PC-3 (cell line): ENCODE measurements around the gene PPFIBP2. TPM values are rescaled to one million over a fixed set of nuclear protein-coding genes. Genes with fewer than 3 reads are reported as not detected.

Source experiments
- ATAC-seq: fragments of 200-7000 bp; cut with Tn5 transposase; 2 replicates; pipeline ENCODE4 v1.9.1; 2020; ENCODE audit warnings: mild to moderate bottlenecking, moderate library complexity
- BruUV-seq: library from RNA; stranded (reverse); fragments of 400-500 nt; replicated peaks from 2 replicates; lab custom pipeline; 2021; lab: Mats Ljungman, UMichigan
- CTCF ChIA-PET: fragments of 300-600 bp; sonication (Branson Sonifier 250); formaldehyde crosslinking; loops from one replicate; lab custom pipeline; 2022; ENCODE audit warnings: antibody characterized with exemption; lab: Charles Lee
- POLR2A ChIA-PET: fragments of 300-600 bp; sonication (Branson Sonifier 250); formaldehyde crosslinking; loops from one replicate; lab custom pipeline; 2022; ENCODE audit warnings: antibody characterized with exemption; ENCODE audit not compliant: unreplicated experiment; lab: Charles Lee
- DNase-seq: peaks from one replicate; pipeline ENCODE4 v3.0.0-alpha.2; 2015
- H2AFZ ChIP-seq: fragments of 300-600 bp; sonication (generic); 2 replicates; pipeline ENCODE4 v1.6.0; 2016; ENCODE audit warnings: antibody characterized with exemption, low read length
- H3F3A ChIP-seq: fragments of 300-600 bp; sonication (generic); one replicate; pipeline ENCODE4 v1.6.0; 2017; ENCODE audit warnings: antibody characterized with exemption, low read length, control low read depth, mild to moderate bottlenecking; ENCODE audit not compliant: unreplicated experiment
- H3K27ac ChIP-seq: fragments of 300-600 bp; sonication (generic); 2 replicates; pipeline ENCODE4 v1.5.1; 2016; ENCODE audit warnings: mild to moderate bottlenecking, low read length
- H3K27me3 ChIP-seq: fragments of 300-600 bp; sonication (generic); 2 replicates; pipeline ENCODE4 v1.6.1; 2016; ENCODE audit warnings: low read length, mixed read lengths
- H3K36me3 ChIP-seq: fragments of 300-600 bp; sonication (generic); 2 replicates; pipeline ENCODE4 v1.6.1; 2016; ENCODE audit warnings: low read depth, mixed run types, low read length, mixed read lengths
- H3K4me1 ChIP-seq: fragments of 300-600 bp; sonication (generic); 2 replicates; pipeline ENCODE4 v1.5.1; 2016; ENCODE audit warnings: low read length; ENCODE audit not compliant: insufficient read depth
- H3K4me2 ChIP-seq: fragments of 300-600 bp; sonication (generic); 2 replicates; pipeline ENCODE4 v1.6.0; 2016; ENCODE audit warnings: low read length
- H3K4me3 ChIP-seq: fragments of 300-600 bp; sonication (generic); 2 replicates; pipeline ENCODE4 v1.5.1; 2016; ENCODE audit warnings: mild to moderate bottlenecking, low read length, mixed read lengths
- H3K79me2 ChIP-seq: fragments of 300-600 bp; sonication (generic); 2 replicates; pipeline ENCODE4 v1.6.1; 2017; ENCODE audit warnings: low read length, mixed read lengths
- H3K9ac ChIP-seq: fragments of 300-600 bp; sonication (generic); 2 replicates; pipeline ENCODE4 v1.6.0; 2016; ENCODE audit warnings: mild to moderate bottlenecking, low read length
- H3K9me2 ChIP-seq: fragments of 300-600 bp; sonication (generic); replicated peaks from 2 replicates; pipeline ENCODE4 v1.6.1; 2016; ENCODE audit warnings: mixed run types, low read length, mixed read lengths
- H3K9me3 ChIP-seq: fragments of 300-600 bp; sonication (generic); 2 replicates; pipeline ENCODE4 v1.6.1; 2016; ENCODE audit warnings: low read length, mixed read lengths
- H4K20me1 ChIP-seq: fragments of 300-600 bp; sonication (generic); 2 replicates; pipeline ENCODE4 v1.6.1; 2016; ENCODE audit warnings: low read length, mixed read lengths
- CTCF ChIP-seq: fragments of 300-600 bp; sonication (generic); conservative IDR thresholded peaks from 2 replicates; pipeline ENCODE4 v1.5.1; 2017; ENCODE audit warnings: antibody characterized with exemption, low read depth, mild to moderate bottlenecking, low read length
- EZH2 ChIP-seq: fragments of 300-600 bp; sonication (generic); IDR thresholded peaks from one replicate; pipeline ENCODE4 v1.6.1; 2017; ENCODE audit warnings: antibody characterized with exemption, mild to moderate bottlenecking, low read length; ENCODE audit not compliant: unreplicated experiment
- EZH2phosphoT487 ChIP-seq: fragments of 300-600 bp; sonication (generic); IDR thresholded peaks from 2 replicates; pipeline ENCODE4 v1.6.1; 2018; ENCODE audit warnings: mild to moderate bottlenecking, antibody characterized with exemption, low read length, borderline replicate concordance
- intact Hi-C: fragments of 100-400 bp; cut with micrococcal nuclease; formaldehyde crosslinking; loops from 2 replicates; pipeline ENCODE4 v1.9.0; 2023
- total RNA-seq: library from RNA; depleted of rRNA; stranded (reverse); fragments of >200 nt; gene quantifications from 2 replicates; pipeline ENCODE4 v1.2.3, GENCODE V29; 2014

PPFIBP2 gene
- total RNA-seq, 1 experiment from 2014 or later, result 3.2 TPM

- TF ChIP-seq CTCF, result no peak
- no peak for TF ChIP-seq EZH2phosphoT487
- TF ChIP-seq EZH2, result no peak
- no peaks in the 10 kb centered on the region for H3K36me3 ChIP-seq
- no peaks in the 10 kb centered on the region for H4K20me1 ChIP-seq
- H3K9me2 ChIP-seq, result no peaks in the 10 kb centered on the region
- no peak overlapping the region for H3K9ac ChIP-seq
- no TSS peak for BruUV-seq
- no peak overlapping the region for H2AFZ ChIP-seq
- H3K9me3 ChIP-seq, result no peaks in the 10 kb centered on the region
- POLR2A ChIA-PET, result no interaction called here
- H3F3A ChIP-seq, result no peaks in the 10 kb centered on the region
- H3K4me2 ChIP-seq, result no peak overlapping the region
- intact Hi-C loops, result no loop called here
- no peak overlapping the region for H3K4me3 ChIP-seq
- no peak overlapping the region for H3K27ac ChIP-seq
- DNase-seq (no peak), ATAC-seq (no peak)
- no peaks in the 10 kb centered on the region for H3K27me3 ChIP-seq
- CTCF ChIA-PET, result no interaction called here
- peaks cover 14% of the 10 kb centered on the region for H3K4me1 ChIP-seq
- H3K79me2 ChIP-seq, result no peaks in the 10 kb centered on the region
Observed at GRCh38 chr11:7583248-7583647, 69.4 kb downstream of the PPFIBP2 start.

DNA sequence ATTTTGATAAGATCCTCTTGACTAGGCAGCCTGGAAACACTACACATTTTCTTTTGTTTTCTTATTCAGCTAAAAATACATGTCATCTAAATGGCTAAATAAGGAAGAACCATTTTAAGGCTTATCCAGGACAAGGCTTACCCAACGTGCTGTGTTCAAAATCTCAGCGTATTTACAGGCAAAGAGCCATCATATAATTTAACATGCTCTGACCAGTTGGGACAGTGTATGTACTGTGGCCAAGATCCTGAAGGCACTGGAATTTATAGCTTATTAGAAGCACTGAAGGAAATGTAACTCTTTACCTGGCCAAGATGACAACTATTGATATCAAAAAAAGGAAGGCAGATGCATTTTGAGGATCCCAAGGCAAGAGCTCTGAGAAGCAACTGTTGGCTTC lies 71.1 kb downstream of the PPFIBP2 start:
- H3K9me2 ChIP-seq, result no peaks in the 10 kb centered on the region
- H3K4me2 ChIP-seq, result no peak overlapping the region
- no peak overlapping the region for H3K9ac ChIP-seq
- no TSS peak for BruUV-seq
- H3K4me1 ChIP-seq, result peaks cover 7% of the 10 kb centered on the region; the same call in 1 of the 2 replicates
- intact Hi-C loops, result no loop called here
- H3K79me2 ChIP-seq, result no peaks in the 10 kb centered on the region
- no peaks in the 10 kb centered on the region for H3K27me3 ChIP-seq
- DNase-seq (no peak), ATAC-seq (no peak)
- H3F3A ChIP-seq, result no peaks in the 10 kb centered on the region
- TF ChIP-seq CTCF (no peak), EZH2 (no peak), EZH2phosphoT487 (no peak)
- POLR2A ChIA-PET, result no interaction called here
- no peak overlapping the region for H3K4me3 ChIP-seq
- no peak overlapping the region for H3K27ac ChIP-seq
- CTCF ChIA-PET, result no interaction called here
- no peaks in the 10 kb centered on the region for H3K36me3 ChIP-seq
- H2AFZ ChIP-seq, result no peak overlapping the region
- no peaks in the 10 kb centered on the region for H3K9me3 ChIP-seq
- H4K20me1 ChIP-seq, result no peaks in the 10 kb centered on the region

DNA sequence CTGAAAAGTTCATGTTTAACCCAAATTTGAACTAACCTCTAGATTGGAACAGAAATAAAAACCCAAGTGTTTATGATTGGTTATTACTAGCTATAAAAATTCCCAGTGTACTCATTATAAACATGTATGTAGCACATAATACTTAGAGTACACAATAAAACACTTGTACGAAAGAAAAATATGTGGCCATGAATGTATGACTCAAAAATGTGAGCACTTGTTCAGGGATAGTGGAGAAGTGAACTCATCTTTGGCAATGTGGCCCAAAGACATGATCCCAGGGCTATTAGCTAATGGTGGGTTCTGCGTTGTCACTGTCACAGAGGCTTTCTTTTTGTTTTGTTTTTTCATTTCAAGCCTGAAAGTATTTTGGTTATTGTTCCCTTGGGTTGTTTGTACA lies 72.0 kb downstream of the PPFIBP2 start:
- no peaks in the 10 kb centered on the region for H3K27me3 ChIP-seq
- no peak overlapping the region for H2AFZ ChIP-seq
- no peak overlapping the region for H3K27ac ChIP-seq
- H3F3A ChIP-seq, result no peaks in the 10 kb centered on the region
- BruUV-seq, result no TSS peak
- ATAC-seq, result no peak
- H4K20me1 ChIP-seq, result no peaks in the 10 kb centered on the region
- POLR2A ChIA-PET, result no interaction called here
- no peaks in the 10 kb centered on the region for H3K36me3 ChIP-seq
- no peaks in the 10 kb centered on the region for H3K79me2 ChIP-seq
- no peak overlapping the region for H3K4me2 ChIP-seq
- H3K9ac ChIP-seq, result no peak overlapping the region
- CTCF ChIA-PET, result no interaction called here
- no peaks in the 10 kb centered on the region for H3K9me3 ChIP-seq
- intact Hi-C loops, result no loop called here
- no peaks in the 10 kb centered on the region for H3K9me2 ChIP-seq
- no peak overlapping the region for H3K4me3 ChIP-seq
- H3K4me1 ChIP-seq, result peaks cover 7% of the 10 kb centered on the region; the same call in 1 of the 2 replicates
- no peak for TF ChIP-seq CTCF
- no peak for TF ChIP-seq EZH2
- TF ChIP-seq EZH2phosphoT487, result no peak
- peak; percentile 42 for DNase-seq
